Measurements from ENCODE around the gene SH3GL3. TPM values are rescaled to one million over a fixed set of nuclear protein-coding genes. Genes with fewer than 3 reads are reported as not detected.

Gene SH3GL3
- total and polyA plus RNA-seq, 2 of the 4 experiments (the other 2 are of a cell fraction) = not detected

DNA sequence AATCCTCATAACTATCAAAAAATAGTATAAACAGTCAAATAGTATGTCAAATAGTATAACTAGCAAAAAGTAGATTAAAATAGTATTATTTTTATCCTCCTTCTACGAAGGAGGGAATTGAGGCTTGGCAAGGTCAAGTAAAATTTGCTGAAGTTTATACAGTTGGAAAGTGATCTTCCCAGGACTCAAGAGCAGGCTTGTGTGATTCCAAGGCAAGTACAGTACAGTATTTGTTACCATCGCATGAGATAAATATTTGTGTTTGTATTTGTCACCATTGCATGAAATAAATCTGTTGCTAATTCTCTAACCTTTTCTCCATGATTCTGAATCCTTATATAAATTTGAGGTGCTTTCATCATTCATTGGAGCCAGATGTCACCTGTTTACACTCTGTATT, 28.9 kb downstream of the SH3GL3 start:
- in situ Hi-C loops (cut with MboI; ENCODE audit: low sequenced_read_pairs) = no loop called here
- dilution Hi-C loops (cut with HindIII; ENCODE audit: low sequenced_read_pairs, unreplicated experiment) = no loop called here
- no CpG with 5 or more reads among the region's 2 CpGs for WGBS, 2 experiments (ENCODE audit: extremely low coverage in 2 of 2, insufficient read length in 1 of 2)
- no peaks in the 10 kb centered on the region for H3K27me3 ChIP-seq (ENCODE audit: control insufficient read depth, insufficient read depth, low read length)
- no peak overlapping the region for H3K4me2 ChIP-seq (ENCODE audit: low read depth, low read length)
- H3K18ac ChIP-seq (ENCODE audit: low read depth, low read length) = no peak overlapping the region
- no peak overlapping the region for H3K23ac ChIP-seq (ENCODE audit: low read depth, low read length)
- ChIA-PET POLR2A (ENCODE audit: unreplicated experiment) (no interaction called here), CTCF (no interaction called here)
- intact Hi-C loops (cut with micrococcal nuclease) = no loop called here
- no peak overlapping the region for H3K4ac ChIP-seq (ENCODE audit: low read depth, low read length)
- H3K4me1 ChIP-seq (ENCODE audit: control insufficient read depth, insufficient read depth, low read length) = no peaks in the 10 kb centered on the region
- H3K4me3 ChIP-seq (ENCODE audit: insufficient read depth, low read depth, low read length) = no peak overlapping the region
- no peaks in the 10 kb centered on the region for H3K79me1 ChIP-seq (ENCODE audit: low read depth in 1 of 2, low read length in 2 of 2)
- no peak overlapping the region for H4K91ac ChIP-seq (ENCODE audit: insufficient read depth, low read depth, low read length)
- H4K5ac ChIP-seq (ENCODE audit: low read depth, low read length) = no peak overlapping the region
- H2BK15ac ChIP-seq (ENCODE audit: low read depth, low read length) = no peak overlapping the region
- H3K9me1 ChIP-seq (ENCODE audit: insufficient read depth, low read length) = no peaks in the 10 kb centered on the region
- H2BK120ac ChIP-seq (ENCODE audit: low read depth, low read length) = no peak overlapping the region
- no TSS peak for BruUV-seq (replicated peaks)
- H3K14ac ChIP-seq (replicated peaks; ENCODE audit: low read depth, low read length) = no peak overlapping the region
- H3K56ac ChIP-seq (ENCODE audit: extremely low read depth, insufficient read depth, low read length) = no peak overlapping the region
- H3K9me3 ChIP-seq (ENCODE audit: control insufficient read depth, insufficient read depth, low read length) = no peaks in the 10 kb centered on the region
- H3K9ac ChIP-seq (ENCODE audit: low read depth, low read length) = no peak overlapping the region
- H3K36me3 ChIP-seq (ENCODE audit: control insufficient read depth, insufficient read depth, low read length) = no peaks in the 10 kb centered on the region
- no peak overlapping the region for H4K8ac ChIP-seq (ENCODE audit: low read depth in 2 of 2, low read length in 2 of 2)
- no peaks in the 10 kb centered on the region for H4K20me1 ChIP-seq (ENCODE audit: insufficient read depth, low read length)
- DNase-seq = no peak
- no peak overlapping the region for H3K27ac ChIP-seq (ENCODE audit: insufficient read depth, low read length)
- ATAC-seq (ENCODE audit: low read depth) = no peak
- H2BK5ac ChIP-seq (ENCODE audit: low read depth, low read length, poor library complexity, severe bottlenecking) = no peak overlapping the region
- TF ChIP-seq MAFK (IDR thresholded peaks at IDR 0.05; ENCODE audit: low read depth, low read length) = no peak
- no peak for TF ChIP-seq POLR2A (IDR thresholded peaks at IDR 0.05; ENCODE audit: low read depth, low read length)
- no peak for TF ChIP-seq CHD1 (IDR thresholded peaks at IDR 0.05; ENCODE audit: low read depth, low read length)
- TF ChIP-seq RAD21 (IDR thresholded peaks at IDR 0.05; ENCODE audit: low read length) = no peak
- TF ChIP-seq NFE2L2 (IDR thresholded peaks at IDR 0.05; ENCODE audit: low read depth, low read length) = no peak
- TF ChIP-seq RFX5 (IDR thresholded peaks at IDR 0.05; ENCODE audit: low read depth, low read length) = no peak
- TF ChIP-seq, protein P1, sequence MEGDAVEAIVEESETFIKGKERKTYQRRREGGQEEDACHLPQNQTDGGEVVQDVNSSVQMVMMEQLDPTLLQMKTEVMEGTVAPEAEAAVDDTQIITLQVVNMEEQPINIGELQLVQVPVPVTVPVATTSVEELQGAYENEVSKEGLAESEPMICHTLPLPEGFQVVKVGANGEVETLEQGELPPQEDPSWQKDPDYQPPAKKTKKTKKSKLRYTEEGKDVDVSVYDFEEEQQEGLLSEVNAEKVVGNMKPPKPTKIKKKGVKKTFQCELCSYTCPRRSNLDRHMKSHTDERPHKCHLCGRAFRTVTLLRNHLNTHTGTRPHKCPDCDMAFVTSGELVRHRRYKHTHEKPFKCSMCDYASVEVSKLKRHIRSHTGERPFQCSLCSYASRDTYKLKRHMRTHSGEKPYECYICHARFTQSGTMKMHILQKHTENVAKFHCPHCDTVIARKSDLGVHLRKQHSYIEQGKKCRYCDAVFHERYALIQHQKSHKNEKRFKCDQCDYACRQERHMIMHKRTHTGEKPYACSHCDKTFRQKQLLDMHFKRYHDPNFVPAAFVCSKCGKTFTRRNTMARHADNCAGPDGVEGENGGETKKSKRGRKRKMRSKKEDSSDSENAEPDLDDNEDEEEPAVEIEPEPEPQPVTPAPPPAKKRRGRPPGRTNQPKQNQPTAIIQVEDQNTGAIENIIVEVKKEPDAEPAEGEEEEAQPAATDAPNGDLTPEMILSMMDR (conservative IDR thresholded peaks at IDR 0.05; ENCODE audit: low read depth, low read length) = no peak
- TF ChIP-seq, protein P2, sequence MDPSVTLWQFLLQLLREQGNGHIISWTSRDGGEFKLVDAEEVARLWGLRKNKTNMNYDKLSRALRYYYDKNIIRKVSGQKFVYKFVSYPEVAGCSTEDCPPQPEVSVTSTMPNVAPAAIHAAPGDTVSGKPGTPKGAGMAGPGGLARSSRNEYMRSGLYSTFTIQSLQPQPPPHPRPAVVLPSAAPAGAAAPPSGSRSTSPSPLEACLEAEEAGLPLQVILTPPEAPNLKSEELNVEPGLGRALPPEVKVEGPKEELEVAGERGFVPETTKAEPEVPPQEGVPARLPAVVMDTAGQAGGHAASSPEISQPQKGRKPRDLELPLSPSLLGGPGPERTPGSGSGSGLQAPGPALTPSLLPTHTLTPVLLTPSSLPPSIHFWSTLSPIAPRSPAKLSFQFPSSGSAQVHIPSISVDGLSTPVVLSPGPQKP (IDR thresholded peaks at IDR 0.05; ENCODE audit: borderline replicate concordance, low read depth, low read length) = no peak
- no peak for TF ChIP-seq SMC3 (IDR thresholded peaks at IDR 0.05; ENCODE audit: low read depth, low read length)
- TF ChIP-seq RCOR1 (IDR thresholded peaks at IDR 0.05; ENCODE audit: insufficient replicate concordance, low read length) = no peak
- TF ChIP-seq, protein P3, sequence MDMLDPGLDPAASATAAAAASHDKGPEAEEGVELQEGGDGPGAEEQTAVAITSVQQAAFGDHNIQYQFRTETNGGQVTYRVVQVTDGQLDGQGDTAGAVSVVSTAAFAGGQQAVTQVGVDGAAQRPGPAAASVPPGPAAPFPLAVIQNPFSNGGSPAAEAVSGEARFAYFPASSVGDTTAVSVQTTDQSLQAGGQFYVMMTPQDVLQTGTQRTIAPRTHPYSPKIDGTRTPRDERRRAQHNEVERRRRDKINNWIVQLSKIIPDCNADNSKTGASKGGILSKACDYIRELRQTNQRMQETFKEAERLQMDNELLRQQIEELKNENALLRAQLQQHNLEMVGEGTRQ (IDR thresholded peaks at IDR 0.05; ENCODE audit: low read depth, low read length) = no peak
- no peak overlapping the region for H2BK20ac ChIP-seq (ENCODE audit: low read depth, low read length)
- no peak overlapping the region for H2AK9ac ChIP-seq (replicated peaks; ENCODE audit: low read depth, low read length, poor library complexity)
- no peak overlapping the region for H2AFZ ChIP-seq (replicated peaks; ENCODE audit: low read length, poor library complexity)
- H2AK5ac ChIP-seq (ENCODE audit: low read depth, low read length) = no peak overlapping the region
